Stomach (tissue), 4 donors: ENCODE results near the gene PTGDR2.

ENCODE experiments used
- POLR2A ChIP-seq, 4 donors: fragments of 450-650 bp; IDR thresholded peaks; one replicate each; pipeline ENCODE4 v1.6.1; 2016; ENCODE audit warnings: antibody characterized with exemption in 4 of 4, control low read depth in 2 of 4, mild to moderate bottlenecking in 1 of 4, moderate library complexity in 1 of 4
- TF ChIP-seq, protein P1 (sequence below), 7 experiments: fragments of 450-650 bp in 4 of 7; fragments of 200-600 bp in 3 of 7; sonication (generic) in 3 of 7; IDR thresholded peaks; one replicate each; pipeline ENCODE4 v1.5.1; 2016 to 2019; ENCODE audit warnings: antibody characterized with exemption in 7 of 7, control low read depth in 2 of 7, mild to moderate bottlenecking in 1 of 7

DNA sequence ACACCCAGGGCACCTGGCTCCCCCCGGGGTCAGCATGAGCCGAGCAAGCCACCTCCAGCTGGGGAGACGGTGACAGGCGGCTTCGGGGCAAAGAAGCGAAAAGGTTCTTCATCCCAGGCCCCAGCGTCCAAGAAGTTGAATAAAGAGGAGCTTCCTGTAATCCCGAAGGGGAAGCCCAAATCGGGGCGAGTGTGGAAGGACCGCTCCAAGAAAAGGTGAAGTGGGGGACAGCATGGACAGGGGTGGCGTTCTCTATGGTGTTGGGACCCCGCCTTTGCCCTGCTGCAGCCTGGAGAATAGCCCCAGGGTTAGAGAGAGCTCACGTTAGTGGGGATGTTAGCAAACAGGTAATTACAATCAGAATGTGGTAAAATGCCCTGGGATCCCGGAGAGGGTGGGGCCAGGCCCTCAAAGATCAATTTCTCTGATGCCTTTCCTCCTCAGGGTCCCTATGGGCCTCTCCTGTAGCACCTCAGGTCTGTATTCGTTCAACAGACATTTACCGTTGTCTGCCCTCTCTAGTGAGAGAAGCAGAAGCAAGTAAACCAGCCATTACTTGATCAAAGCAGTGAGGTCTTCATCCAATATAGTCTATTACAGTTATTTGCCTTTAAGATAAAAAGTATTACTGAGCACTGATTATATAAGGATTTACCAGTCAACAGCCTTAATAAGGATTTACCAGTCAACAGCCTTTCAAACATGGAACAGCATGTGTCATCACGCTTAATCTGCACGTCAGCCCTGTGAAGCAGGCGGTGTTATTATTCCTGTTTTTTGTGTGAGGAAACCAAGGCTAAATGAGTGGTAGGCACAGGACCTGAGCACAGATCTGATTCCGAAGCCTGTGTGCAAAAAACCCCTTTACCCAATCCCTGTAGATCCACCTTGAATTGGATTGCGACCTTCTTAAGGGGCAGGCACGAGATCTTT, 12.8 kb downstream of the PTGDR2 start:
- TF ChIP-seq, protein P1, sequence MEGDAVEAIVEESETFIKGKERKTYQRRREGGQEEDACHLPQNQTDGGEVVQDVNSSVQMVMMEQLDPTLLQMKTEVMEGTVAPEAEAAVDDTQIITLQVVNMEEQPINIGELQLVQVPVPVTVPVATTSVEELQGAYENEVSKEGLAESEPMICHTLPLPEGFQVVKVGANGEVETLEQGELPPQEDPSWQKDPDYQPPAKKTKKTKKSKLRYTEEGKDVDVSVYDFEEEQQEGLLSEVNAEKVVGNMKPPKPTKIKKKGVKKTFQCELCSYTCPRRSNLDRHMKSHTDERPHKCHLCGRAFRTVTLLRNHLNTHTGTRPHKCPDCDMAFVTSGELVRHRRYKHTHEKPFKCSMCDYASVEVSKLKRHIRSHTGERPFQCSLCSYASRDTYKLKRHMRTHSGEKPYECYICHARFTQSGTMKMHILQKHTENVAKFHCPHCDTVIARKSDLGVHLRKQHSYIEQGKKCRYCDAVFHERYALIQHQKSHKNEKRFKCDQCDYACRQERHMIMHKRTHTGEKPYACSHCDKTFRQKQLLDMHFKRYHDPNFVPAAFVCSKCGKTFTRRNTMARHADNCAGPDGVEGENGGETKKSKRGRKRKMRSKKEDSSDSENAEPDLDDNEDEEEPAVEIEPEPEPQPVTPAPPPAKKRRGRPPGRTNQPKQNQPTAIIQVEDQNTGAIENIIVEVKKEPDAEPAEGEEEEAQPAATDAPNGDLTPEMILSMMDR (IDR thresholded peaks at IDR 0.05) = no peak
- TF ChIP-seq POLR2A (IDR thresholded peaks at IDR 0.05) = no peak
